GM12891 (cell line): ENCODE results near the gene PTER.

Experiments
- POLR2A ChIP-seq: IDR thresholded peaks from 2 replicates; pipeline ENCODE4 v1.6.1; 2011; ENCODE audit warnings: low read depth, low read length, control low read depth
- POLR2AphosphoS5 ChIP-seq: IDR thresholded peaks from 2 replicates; pipeline ENCODE4 v1.6.1; 2011; ENCODE audit warnings: low read depth, low read length, control low read depth
- POU2F2 ChIP-seq: IDR thresholded peaks from 2 replicates; pipeline ENCODE4 v1.6.1; 2011; ENCODE audit warnings: low read depth, mild to moderate bottlenecking, control low read depth, low read length, moderate library complexity
- SPI1 ChIP-seq: IDR thresholded peaks from 2 replicates; pipeline ENCODE4 v1.6.1; 2011; ENCODE audit warnings: low read depth, low read length, control low read depth

DNA sequence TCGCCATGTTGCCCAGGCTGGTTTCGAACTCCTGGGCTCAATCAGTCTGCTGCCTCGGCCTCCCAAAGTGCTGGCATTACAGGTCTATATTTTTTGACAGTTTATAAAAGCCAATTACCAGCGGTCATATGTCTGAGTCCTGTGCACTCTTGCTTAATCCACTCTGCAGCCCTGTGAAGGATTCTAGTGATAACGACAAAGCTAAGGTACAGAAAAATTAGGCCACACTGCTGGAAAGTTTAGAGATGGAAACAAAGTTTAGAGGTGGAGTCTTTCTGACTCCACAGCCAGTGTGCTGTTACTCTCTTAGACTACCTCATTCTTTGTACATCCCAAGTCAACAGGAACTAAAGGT is 707 bp downstream of the PTER start:
- TF ChIP-seq POLR2A: no peak
- TF ChIP-seq POLR2AphosphoS5: no peak
- no peak for TF ChIP-seq SPI1
- TF ChIP-seq POU2F2: no peak
